Ectodermal cell (in vitro differentiated cells): ENCODE measurements around the gene TMIGD1.

Source experiments
- H3K27ac ChIP-seq: 2 replicates; pipeline ENCODE4 v1.7.0; 2013; ENCODE audit warnings: mild to moderate bottlenecking, low read depth, low read length; ENCODE audit not compliant: insufficient read depth, poor library complexity, severe bottlenecking
- H3K27me3 ChIP-seq: 2 replicates; pipeline ENCODE4 v1.7.0; 2013; ENCODE audit warnings: mild to moderate bottlenecking, low read length; ENCODE audit not compliant: insufficient read depth, control insufficient read depth, poor library complexity, severe bottlenecking
- H3K36me3 ChIP-seq: one replicate; pipeline ENCODE4 v1.7.0; 2013; ENCODE audit warnings: low read length; ENCODE audit not compliant: control insufficient read depth, insufficient read depth
- H3K4me1 ChIP-seq: one replicate; pipeline ENCODE4 v1.7.0; 2013; ENCODE audit warnings: low read length; ENCODE audit not compliant: control insufficient read depth, insufficient read depth
- H3K4me3 ChIP-seq: 2 replicates; pipeline ENCODE4 v1.7.0; 2013; ENCODE audit warnings: low read depth, low read length, control low read depth; ENCODE audit not compliant: insufficient read depth
- H3K9me3 ChIP-seq: 2 replicates; pipeline ENCODE4 v1.7.0; 2013; ENCODE audit warnings: mild to moderate bottlenecking, low read length, moderate library complexity; ENCODE audit not compliant: control insufficient read depth
- WGBS, 2 experiments: methylation state at CpG; one replicate each; pipeline ENCODE4 v1.1.7; 2013; ENCODE audit warnings: missing lambda C conversion rate in 2 of 2; 5-methylcytosine and 5-hydroxymethylcytosine counted together

Gene TMIGD1

GRCh38 chr17:30310562-30310961 lies 23.3 kb downstream of the TMIGD1 start:
- H3K27me3 ChIP-seq, result no peaks in the 10 kb centered on the region
- H3K27ac ChIP-seq, result no peak overlapping the region
- no peaks in the 10 kb centered on the region for H3K4me1 ChIP-seq
- WGBS, 2 experiments, result 94 to 100% methylated on average over 2 of the region's 2 CpGs
- no peaks in the 10 kb centered on the region for H3K9me3 ChIP-seq
- H3K36me3 ChIP-seq, result no peaks in the 10 kb centered on the region
- H3K4me3 ChIP-seq, result no peak overlapping the region

GRCh38 chr17:30309591-30309990 lies 24.3 kb downstream of the TMIGD1 start:
- Histone ChIP-seq H3K27ac (no peak overlapping the region), H3K9me3 (no peaks in the 10 kb centered on the region), H3K4me1 (no peaks in the 10 kb centered on the region), H3K27me3 (no peaks in the 10 kb centered on the region), H3K36me3 (no peaks in the 10 kb centered on the region), H3K4me3 (no peak overlapping the region)
- WGBS, 2 experiments, result 91 to 96% methylated on average over 5 to 6 of the region's 6 CpGs

GRCh38 chr17:30308406-30308805 lies 25.5 kb downstream of the TMIGD1 start:
- Histone ChIP-seq H3K36me3 (no peaks in the 10 kb centered on the region), H3K4me1 (no peaks in the 10 kb centered on the region), H3K27me3 (no peaks in the 10 kb centered on the region), H3K9me3 (no peaks in the 10 kb centered on the region), H3K27ac (no peak overlapping the region), H3K4me3 (no peak overlapping the region)
- 61 to 94% methylated on average over 1 to 2 of the region's 2 CpGs for WGBS, 2 experiments

DNA sequence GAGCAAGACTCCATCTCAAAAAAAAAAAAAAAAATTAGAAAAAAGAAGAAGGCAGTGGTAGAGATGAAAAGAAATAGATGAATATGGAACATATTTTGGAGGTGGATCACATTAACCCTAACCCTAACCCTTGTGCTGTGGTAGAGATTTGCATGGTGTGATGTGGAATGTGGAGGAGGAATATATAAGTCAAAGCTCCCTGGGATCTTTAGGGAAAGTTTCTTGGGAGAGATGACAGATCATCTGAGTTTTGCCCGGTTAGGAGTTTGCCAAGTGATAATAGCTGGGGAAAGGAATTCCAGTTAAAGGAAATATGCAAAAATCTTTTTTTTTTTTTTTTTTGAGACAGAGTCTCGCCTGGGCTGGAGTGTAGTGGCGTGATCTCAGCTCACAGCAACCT lies 29.1 kb downstream of the TMIGD1 start:
- 84 to 93% methylated on average over 3 of the region's 3 CpGs for WGBS, 2 experiments
- no peaks in the 10 kb centered on the region for H3K36me3 ChIP-seq
- H3K27me3 ChIP-seq, result no peaks in the 10 kb centered on the region
- H3K27ac ChIP-seq, result no peak overlapping the region
- H3K4me1 ChIP-seq, result no peaks in the 10 kb centered on the region
- H3K9me3 ChIP-seq, result no peaks in the 10 kb centered on the region
- H3K4me3 ChIP-seq, result no peak overlapping the region

DNA sequence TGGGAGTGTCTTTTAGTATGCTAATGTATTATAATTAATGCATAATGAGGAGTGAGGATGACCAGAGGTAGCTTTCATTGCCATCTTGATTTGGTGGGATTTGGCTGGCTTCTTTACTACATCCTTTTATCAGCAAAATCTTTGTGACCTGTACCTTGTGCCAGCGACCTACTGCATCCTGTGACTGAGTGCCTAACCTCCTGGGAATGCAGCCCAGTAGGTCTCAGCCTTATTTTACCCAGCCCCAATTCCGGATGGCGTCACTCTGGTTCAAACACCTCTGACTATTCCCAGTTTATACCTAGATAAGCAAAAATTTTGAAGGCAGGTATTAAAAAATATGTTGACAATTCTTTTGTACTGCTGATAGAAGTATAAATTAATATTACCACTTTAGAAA lies 31.6 kb downstream of the TMIGD1 start:
- H3K4me3 ChIP-seq, result no peak overlapping the region
- no peak overlapping the region for H3K27ac ChIP-seq
- 90 to 99% methylated on average over 3 of the region's 3 CpGs for WGBS, 2 experiments
- H3K9me3 ChIP-seq, result no peaks in the 10 kb centered on the region
- H3K27me3 ChIP-seq, result no peaks in the 10 kb centered on the region
- H3K36me3 ChIP-seq, result no peaks in the 10 kb centered on the region
- H3K4me1 ChIP-seq, result no peaks in the 10 kb centered on the region

DNA sequence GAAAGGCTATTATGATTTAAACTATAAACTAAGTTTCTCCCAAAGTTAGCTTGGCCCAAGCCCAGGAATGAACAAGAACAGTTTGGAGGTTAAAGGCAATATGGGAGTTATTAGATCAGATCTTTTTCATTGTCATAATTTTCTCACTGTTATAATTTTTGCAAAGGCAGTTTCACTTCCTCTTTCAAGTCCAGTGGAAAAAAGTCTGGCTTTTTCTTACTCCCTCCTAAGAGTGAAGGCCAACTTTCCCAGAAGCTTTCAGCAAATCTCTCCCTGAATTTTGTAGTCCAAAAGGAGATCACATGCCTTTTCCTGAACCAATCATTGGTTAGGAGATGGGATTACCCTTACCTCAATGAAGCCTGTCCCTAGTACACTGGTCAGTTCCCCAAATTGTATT lies 33.0 kb downstream of the TMIGD1 start:
- Histone ChIP-seq H3K27me3 (no peaks in the 10 kb centered on the region), H3K36me3 (no peaks in the 10 kb centered on the region), H3K4me1 (no peaks in the 10 kb centered on the region), H3K27ac (no peak overlapping the region), H3K4me3 (no peak overlapping the region), H3K9me3 (no peaks in the 10 kb centered on the region)

GRCh38 chr17:30299000-30299399 lies 34.9 kb downstream of the TMIGD1 start:
- H3K4me1 ChIP-seq, result no peaks in the 10 kb centered on the region
- H3K9me3 ChIP-seq, result no peaks in the 10 kb centered on the region
- H3K36me3 ChIP-seq, result no peaks in the 10 kb centered on the region
- 81% methylated on average over 1 of the region's 1 CpG for WGBS, 2 experiments
- no peak overlapping the region for H3K4me3 ChIP-seq
- no peak overlapping the region for H3K27ac ChIP-seq
- peaks cover 1% of the 10 kb centered on the region for H3K27me3 ChIP-seq

GRCh38 chr17:30297715-30298114 lies 36.1 kb downstream of the TMIGD1 start:
- H3K9me3 ChIP-seq, result no peaks in the 10 kb centered on the region
- no peak overlapping the region for H3K4me3 ChIP-seq
- no peaks in the 10 kb centered on the region for H3K36me3 ChIP-seq
- H3K27ac ChIP-seq, result no peak overlapping the region
- 88 to 94% methylated on average over 4 of the region's 4 CpGs for WGBS, 2 experiments
- H3K4me1 ChIP-seq, result no peaks in the 10 kb centered on the region
- peaks cover 14% of the 10 kb centered on the region for H3K27me3 ChIP-seq

GRCh38 chr17:30296499-30297080 lies 37.3 kb downstream of the TMIGD1 start:
- Histone ChIP-seq H3K4me1 (no peaks in the 10 kb centered on the region), H3K36me3 (no peaks in the 10 kb centered on the region), H3K9me3 (no peaks in the 10 kb centered on the region), H3K27ac (no peak overlapping the region), H3K4me3 (no peak overlapping the region), H3K27me3 (peaks cover 24% of the 10 kb centered on the region)
- WGBS, 2 experiments, result 78 to 80% methylated on average over 5 of the region's 5 CpGs

- Histone ChIP-seq H3K4me1 (peaks cover 8% of the 10 kb centered on the region), H3K27me3 (peaks cover 35% of the 10 kb centered on the region), H3K9me3 (no peaks in the 10 kb centered on the region), H3K36me3 (peaks cover under 1% of the 10 kb centered on the region), H3K4me3 (peak overlapping the region; percentile 82), H3K27ac (no peak overlapping the region)
- 35 to 38% methylated on average over 17 of the region's 17 CpGs for WGBS, 2 experiments
Observed at GRCh38 chr17:30292286-30292858, 41.5 kb downstream of the TMIGD1 start.
